ENCODE data around the gene FNBP1. TPM values are rescaled to one million over a fixed set of nuclear protein-coding genes. Genes with fewer than 3 reads are reported as not detected.
"Not testable (repeated sequence)": the region's sequence is repeated elsewhere in the genome, so short reads cannot be mapped to it uniquely, and the experiment has no call there.

The FNBP1 gene
- total RNA-seq, 1 donor from 2014 or later = 198 TPM

- intact Hi-C loops (cut with micrococcal nuclease) = loop anchor here (1.0 to 5.0 kb wide), 5 partner anchors 18 to 165 kb away; no protein-coding TSS in a partner anchor
Measured at GRCh38 chr9:129962889-129963703, 79.9 kb downstream of the FNBP1 start.

- intact Hi-C loops (cut with micrococcal nuclease) = loop anchor here (2.0 to 5.0 kb wide), 3 partner anchors 35 to 76 kb away; no protein-coding TSS in a partner anchor
Measured at GRCh38 chr9:129962451-129962864, 80.5 kb downstream of the FNBP1 start.

GRCh38 chr9:129958796-129959195 lies 84.2 kb downstream of the FNBP1 start:
- intact Hi-C loops (cut with micrococcal nuclease) = no loop called here

GRCh38 chr9:129954868-129955550 lies 88.0 kb downstream of the FNBP1 start:
- intact Hi-C loops (cut with micrococcal nuclease) = no loop called here

- intact Hi-C loops (cut with micrococcal nuclease) = no loop called here
Measured at GRCh38 chr9:129953736-129954135, 89.3 kb downstream of the FNBP1 start.

GRCh38 chr9:129952337-129952736 lies 90.7 kb downstream of the FNBP1 start:
- intact Hi-C loops (cut with micrococcal nuclease) = no loop called here

GRCh38 chr9:129949821-129950220 lies 93.2 kb downstream of the FNBP1 start:
- intact Hi-C loops (cut with micrococcal nuclease) = no loop called here

GRCh38 chr9:129948626-129949025 lies 94.4 kb downstream of the FNBP1 start:
- intact Hi-C loops (cut with micrococcal nuclease) = not testable (repeated sequence)

- intact Hi-C loops (cut with micrococcal nuclease) = no loop called here
Measured at GRCh38 chr9:129946246-129946995, 96.6 kb downstream of the FNBP1 start.

GRCh38 chr9:129945314-129945713 lies 97.7 kb downstream of the FNBP1 start:
- intact Hi-C loops (cut with micrococcal nuclease) = loop anchor here (1.0 to 2.0 kb wide), 2 partner anchors 18 to 55 kb away; no protein-coding TSS in a partner anchor

- intact Hi-C loops (cut with micrococcal nuclease) = loop anchor here (1.0 to 2.0 kb wide), 2 partner anchors 19 to 54 kb away; no protein-coding TSS in a partner anchor
Measured at GRCh38 chr9:129944506-129945116, 98.4 kb downstream of the FNBP1 start.

- intact Hi-C loops (cut with micrococcal nuclease) = no loop called here
Measured at GRCh38 chr9:129939431-129939830, 103.6 kb downstream of the FNBP1 start.

- intact Hi-C loops (cut with micrococcal nuclease) = no loop called here
Measured at GRCh38 chr9:129938291-129938979, 104.6 kb downstream of the FNBP1 start.

GRCh38 chr9:129937879-129938278 lies 105.1 kb downstream of the FNBP1 start:
- intact Hi-C loops (cut with micrococcal nuclease) = not testable (repeated sequence)

- intact Hi-C loops (cut with micrococcal nuclease) = no loop called here
Measured at GRCh38 chr9:129936222-129936621, 106.8 kb downstream of the FNBP1 start.

- intact Hi-C loops (cut with micrococcal nuclease) = loop anchor here (5.0 kb wide), 1 partner anchor 47 kb away; no protein-coding TSS in a partner anchor
Measured at GRCh38 chr9:129934780-129935179, 108.2 kb downstream of the FNBP1 start.

- intact Hi-C loops (cut with micrococcal nuclease) = loop anchor here (5.0 kb wide), 1 partner anchor 47 kb away; no protein-coding TSS in a partner anchor
Measured at GRCh38 chr9:129934041-129934591, 108.9 kb downstream of the FNBP1 start.

- intact Hi-C loops (cut with micrococcal nuclease) = loop anchor here (5.0 kb wide), 1 partner anchor 46 kb away; no protein-coding TSS in a partner anchor
Measured at GRCh38 chr9:129933185-129934040, 109.6 kb downstream of the FNBP1 start.

Measured in T-helper 2 cell treated with Interferon-gamma antibody and Interleukin-4, amounts not matched to agents 100 ng/mL and 5 ng/mL, for 36 hours (primary cell).